Ishikawa (cell line): ENCODE data around the gene SETBP1.

Experiments used
- CEBPB ChIP-seq: IDR thresholded peaks from 2 replicates; pipeline ENCODE4 v1.6.1; 2012
- CREB1 ChIP-seq: IDR thresholded peaks from 2 replicates; pipeline ENCODE4 v1.6.1; 2012; ENCODE audit warnings: low read depth
- EGR1 ChIP-seq: IDR thresholded peaks from 2 replicates; pipeline ENCODE4 v1.6.1; 2012
- EP300 ChIP-seq: IDR thresholded peaks from 2 replicates; pipeline ENCODE4 v1.6.1; 2012; ENCODE audit warnings: borderline replicate concordance
- FOXM1 ChIP-seq: IDR thresholded peaks from 2 replicates; pipeline ENCODE4 v1.6.1; 2012; ENCODE audit warnings: low read depth, borderline replicate concordance
- RAD21 ChIP-seq: IDR thresholded peaks from 2 replicates; pipeline ENCODE4 v1.6.1; 2012; ENCODE audit warnings: low read depth
- TAF1 ChIP-seq: IDR thresholded peaks from 2 replicates; pipeline ENCODE4 v1.6.1; 2012; ENCODE audit warnings: low read depth, mild to moderate bottlenecking
- TCF12 ChIP-seq: IDR thresholded peaks from 2 replicates; pipeline ENCODE4 v1.6.1; 2012; ENCODE audit warnings: low read depth
- TEAD4 ChIP-seq: IDR thresholded peaks from 2 replicates; pipeline ENCODE4 v1.6.1; 2012
- YY1 ChIP-seq: IDR thresholded peaks from 2 replicates; pipeline ENCODE4 v1.6.1; 2012; ENCODE audit warnings: low read depth
- TF ChIP-seq, protein P1 (sequence below): IDR thresholded peaks from 2 replicates; pipeline ENCODE4 v1.6.1; 2012
- TF ChIP-seq, protein P2 (sequence below): IDR thresholded peaks from 2 replicates; pipeline ENCODE4 v1.6.1; 2012; ENCODE audit warnings: low read depth, mild to moderate bottlenecking
- TF ChIP-seq, protein P3 (sequence below): IDR thresholded peaks from 2 replicates; pipeline ENCODE4 v1.6.1; 2012

DNA sequence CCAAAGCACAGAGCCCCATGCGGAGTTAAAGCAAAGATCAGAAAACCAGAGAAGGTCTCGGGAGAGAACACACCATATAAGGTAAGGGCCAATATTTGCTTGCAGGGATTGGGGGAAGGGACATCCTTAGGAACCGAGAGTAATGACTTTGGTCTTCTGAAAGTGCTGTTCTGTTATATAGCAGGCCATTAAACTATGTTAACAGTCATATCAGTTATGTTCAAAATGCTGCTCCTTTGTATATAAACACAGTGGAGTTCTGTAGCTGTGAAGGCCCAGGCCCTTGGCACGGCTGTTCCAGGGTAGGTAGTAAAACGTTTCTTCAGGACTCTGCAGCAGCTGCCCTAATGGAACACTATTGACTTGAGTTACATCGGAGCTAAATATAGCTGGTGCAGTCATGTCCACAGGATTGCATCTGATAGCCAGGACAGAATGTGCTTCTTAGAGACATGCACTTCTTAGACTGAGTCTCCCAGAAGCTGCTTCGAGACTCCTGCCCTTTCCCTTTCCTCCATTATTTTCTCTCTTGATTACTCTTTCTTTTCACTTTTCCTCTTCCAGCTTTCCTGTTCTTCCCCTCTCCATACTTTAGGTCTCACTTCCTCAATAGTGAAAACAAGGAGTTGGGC lies 122.4 kb downstream of the SETBP1 start:
- TF ChIP-seq RAD21, result no peak
- TF ChIP-seq YY1, result no peak
- no peak for TF ChIP-seq EP300
- no peak for TF ChIP-seq TCF12
- TF ChIP-seq, protein P1, sequence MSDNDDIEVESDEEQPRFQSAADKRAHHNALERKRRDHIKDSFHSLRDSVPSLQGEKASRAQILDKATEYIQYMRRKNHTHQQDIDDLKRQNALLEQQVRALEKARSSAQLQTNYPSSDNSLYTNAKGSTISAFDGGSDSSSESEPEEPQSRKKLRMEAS, result no peak
- no peak for TF ChIP-seq EGR1
- TF ChIP-seq CEBPB, result no peak
- TF ChIP-seq FOXM1, result no peak
- TF ChIP-seq, protein P2, sequence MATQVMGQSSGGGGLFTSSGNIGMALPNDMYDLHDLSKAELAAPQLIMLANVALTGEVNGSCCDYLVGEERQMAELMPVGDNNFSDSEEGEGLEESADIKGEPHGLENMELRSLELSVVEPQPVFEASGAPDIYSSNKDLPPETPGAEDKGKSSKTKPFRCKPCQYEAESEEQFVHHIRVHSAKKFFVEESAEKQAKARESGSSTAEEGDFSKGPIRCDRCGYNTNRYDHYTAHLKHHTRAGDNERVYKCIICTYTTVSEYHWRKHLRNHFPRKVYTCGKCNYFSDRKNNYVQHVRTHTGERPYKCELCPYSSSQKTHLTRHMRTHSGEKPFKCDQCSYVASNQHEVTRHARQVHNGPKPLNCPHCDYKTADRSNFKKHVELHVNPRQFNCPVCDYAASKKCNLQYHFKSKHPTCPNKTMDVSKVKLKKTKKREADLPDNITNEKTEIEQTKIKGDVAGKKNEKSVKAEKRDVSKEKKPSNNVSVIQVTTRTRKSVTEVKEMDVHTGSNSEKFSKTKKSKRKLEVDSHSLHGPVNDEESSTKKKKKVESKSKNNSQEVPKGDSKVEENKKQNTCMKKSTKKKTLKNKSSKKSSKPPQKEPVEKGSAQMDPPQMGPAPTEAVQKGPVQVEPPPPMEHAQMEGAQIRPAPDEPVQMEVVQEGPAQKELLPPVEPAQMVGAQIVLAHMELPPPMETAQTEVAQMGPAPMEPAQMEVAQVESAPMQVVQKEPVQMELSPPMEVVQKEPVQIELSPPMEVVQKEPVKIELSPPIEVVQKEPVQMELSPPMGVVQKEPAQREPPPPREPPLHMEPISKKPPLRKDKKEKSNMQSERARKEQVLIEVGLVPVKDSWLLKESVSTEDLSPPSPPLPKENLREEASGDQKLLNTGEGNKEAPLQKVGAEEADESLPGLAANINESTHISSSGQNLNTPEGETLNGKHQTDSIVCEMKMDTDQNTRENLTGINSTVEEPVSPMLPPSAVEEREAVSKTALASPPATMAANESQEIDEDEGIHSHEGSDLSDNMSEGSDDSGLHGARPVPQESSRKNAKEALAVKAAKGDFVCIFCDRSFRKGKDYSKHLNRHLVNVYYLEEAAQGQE, result no peak
- no peak for TF ChIP-seq TAF1
- no peak for TF ChIP-seq TEAD4
- TF ChIP-seq CREB1, result no peak
- TF ChIP-seq, protein P3, sequence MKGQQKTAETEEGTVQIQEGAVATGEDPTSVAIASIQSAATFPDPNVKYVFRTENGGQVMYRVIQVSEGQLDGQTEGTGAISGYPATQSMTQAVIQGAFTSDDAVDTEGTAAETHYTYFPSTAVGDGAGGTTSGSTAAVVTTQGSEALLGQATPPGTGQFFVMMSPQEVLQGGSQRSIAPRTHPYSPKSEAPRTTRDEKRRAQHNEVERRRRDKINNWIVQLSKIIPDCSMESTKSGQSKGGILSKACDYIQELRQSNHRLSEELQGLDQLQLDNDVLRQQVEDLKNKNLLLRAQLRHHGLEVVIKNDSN, result no peak
